ENCODE measurements around the gene OSBP2.
"Not testable (repeated sequence)": the region's sequence is repeated elsewhere in the genome, so short reads cannot be mapped to it uniquely, and the experiment has no call there.

The OSBP2 gene

DNA sequence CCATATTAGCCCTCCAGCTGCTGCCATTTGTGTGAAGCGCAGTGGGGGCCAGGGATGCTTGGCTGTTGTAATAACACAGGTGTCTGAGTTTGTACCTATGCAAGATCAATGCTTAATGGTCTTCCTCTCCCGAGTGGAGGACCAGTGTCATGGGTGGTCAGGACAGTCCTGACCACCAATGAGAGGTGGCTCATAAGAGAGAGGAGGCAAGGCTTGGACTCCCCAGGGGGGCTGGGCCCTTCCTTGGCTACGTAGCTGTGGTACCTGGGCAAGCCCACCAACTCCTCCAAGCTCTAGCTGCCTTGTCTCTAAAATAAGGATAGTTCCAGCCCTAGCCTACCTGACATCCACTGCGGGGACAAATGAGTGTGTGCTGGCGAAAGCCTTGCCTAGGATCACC is 79.2 kb downstream of the OSBP2 start:
- DNase-seq, result no peak

DNA sequence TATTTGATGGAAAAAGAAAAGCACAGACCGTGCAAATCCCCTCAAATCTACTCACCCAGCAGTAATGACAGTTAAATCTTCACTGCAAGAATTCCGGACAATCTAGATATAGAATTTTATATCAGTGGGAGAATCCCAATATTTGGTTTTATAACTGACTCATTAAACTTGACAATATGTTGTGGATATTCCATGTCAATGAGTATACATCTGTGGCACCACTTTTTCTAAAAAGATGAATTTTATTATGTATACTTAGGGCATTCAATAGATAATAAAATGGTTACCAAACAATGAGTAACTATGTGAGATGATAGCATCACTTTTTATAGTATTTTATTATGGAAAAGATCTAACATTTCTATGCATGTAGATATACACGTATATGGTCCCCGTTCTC is 79.9 kb downstream of the OSBP2 start:
- DNase-seq, result no peak

DNA sequence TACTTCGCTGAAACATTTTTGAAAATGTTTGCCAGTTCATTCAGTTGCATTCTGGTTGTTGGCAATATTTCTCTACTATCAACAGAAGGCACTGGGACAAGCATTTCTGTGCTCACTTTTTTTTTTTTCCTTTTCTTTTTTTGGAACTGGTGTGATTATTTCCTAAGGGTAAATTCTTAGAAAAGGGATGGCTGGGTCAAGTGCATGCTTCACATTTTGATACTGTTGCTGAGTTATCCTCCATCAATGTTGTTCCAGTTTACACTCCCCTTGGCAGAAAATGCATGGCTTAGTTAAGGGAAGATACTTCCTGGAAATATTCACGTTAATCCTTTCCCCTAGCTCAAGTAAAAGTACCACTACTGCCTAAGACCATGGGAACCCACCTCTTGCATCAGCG is 81.8 kb downstream of the OSBP2 start:
- no peak for DNase-seq

DNA sequence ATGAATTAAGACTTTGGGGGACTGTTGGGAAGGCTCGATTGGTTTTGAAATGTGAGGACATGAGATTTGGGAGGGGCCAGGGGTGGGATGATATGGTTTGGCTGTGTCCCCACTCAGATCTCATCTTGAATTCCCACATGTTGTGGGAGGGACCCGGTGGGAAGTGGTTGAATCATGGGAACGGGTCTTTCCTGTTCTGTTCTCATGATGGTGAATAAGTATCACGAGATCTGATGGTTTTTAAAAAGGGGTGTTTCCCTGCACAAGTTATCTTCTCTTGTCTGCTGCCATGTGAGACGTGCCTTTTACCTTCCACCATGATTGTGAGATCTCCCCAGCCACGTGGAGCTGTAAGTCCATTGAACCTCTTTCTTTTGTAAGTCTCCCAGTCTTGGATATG is 82.5 kb downstream of the OSBP2 start:
- DNase-seq, result not testable (repeated sequence)

DNA sequence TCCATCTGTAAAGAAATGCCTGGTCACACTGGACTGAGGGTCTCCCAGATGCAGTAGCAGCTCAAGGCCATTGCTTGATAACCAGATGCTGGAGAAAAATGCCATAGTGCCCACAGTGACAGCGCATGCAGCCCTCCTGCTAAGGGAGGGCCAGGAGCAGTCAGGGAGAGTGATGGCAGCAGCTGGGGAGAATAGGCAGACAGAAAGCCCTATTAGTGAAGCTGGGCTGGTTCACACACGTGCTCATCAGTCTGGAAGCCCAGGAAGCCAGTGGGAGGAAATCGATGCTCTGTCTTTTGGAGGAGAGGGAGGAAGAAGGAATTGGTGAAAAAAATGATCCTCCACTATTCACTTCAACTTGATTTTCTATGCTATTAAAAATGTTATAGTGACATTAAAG is 82.9 kb downstream of the OSBP2 start:
- no peak for DNase-seq

DNA sequence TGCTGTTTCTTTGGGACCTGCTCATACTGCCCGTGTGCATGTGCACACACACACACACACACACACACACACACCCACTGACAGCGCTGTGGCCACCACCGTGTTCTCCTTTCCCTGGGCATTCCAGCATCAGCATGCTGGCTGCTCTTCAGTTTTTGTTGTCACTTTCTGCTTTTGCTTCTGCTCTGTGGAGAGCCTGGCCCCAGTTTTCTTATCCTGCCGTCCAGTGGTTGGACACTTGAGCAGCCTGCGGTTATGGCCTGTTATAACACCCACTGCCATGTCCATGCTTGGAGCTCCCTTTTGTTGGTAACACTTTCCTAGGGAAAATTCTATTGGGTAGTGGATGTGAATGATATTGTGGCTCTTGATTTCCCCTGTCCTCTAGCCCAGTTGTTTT is 83.6 kb downstream of the OSBP2 start:
- DNase-seq, result no peak

DNA sequence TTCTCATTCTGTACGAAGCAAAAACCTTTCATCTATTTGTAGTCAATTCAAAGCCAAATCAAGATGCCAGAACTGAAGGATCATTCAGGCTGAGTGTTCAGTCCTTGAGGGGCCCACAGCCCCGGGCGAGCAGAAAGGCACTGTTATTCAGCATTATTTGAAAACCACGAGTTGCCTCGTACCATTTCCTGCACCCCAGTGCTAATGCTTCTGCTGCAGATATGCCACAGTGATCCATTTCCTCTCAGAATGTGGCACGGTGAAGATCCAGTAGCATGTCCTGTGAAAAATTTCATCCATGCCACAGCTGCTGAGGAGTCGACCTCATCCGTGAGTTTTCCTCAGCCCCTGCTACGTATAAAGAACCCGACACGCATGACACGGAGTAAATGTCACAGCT is 85.4 kb downstream of the OSBP2 start:
- no peak for DNase-seq

DNA sequence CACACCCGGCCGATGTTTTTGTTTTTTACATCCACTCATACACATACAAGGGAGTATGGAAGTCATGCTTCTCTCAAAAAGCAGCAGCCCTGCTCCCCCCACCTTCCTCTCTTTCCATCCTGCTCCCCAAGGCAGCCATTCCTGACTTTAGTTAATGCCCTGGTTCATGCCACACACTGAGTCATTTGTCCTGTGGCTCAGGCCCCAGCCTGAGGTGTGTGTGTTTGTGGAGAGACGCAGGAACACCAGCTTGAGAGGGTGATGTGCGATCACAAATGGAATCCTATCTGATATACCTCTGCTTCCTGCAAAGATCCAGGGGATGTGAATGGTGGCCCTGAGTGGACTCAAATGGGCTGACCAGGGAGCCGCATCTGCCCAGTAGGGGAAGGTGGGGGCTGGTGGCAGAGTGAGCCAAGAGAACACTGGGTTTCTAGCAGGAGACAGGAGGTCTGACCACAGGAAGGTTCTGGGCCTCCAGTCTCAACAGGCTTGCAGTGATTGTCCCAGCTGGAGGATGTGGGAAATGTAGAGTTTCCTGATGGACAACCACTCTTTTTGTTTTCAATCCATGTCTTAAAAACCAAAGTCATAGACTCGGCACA is 86.7 kb downstream of the OSBP2 start:
- no peak for DNase-seq

DNA sequence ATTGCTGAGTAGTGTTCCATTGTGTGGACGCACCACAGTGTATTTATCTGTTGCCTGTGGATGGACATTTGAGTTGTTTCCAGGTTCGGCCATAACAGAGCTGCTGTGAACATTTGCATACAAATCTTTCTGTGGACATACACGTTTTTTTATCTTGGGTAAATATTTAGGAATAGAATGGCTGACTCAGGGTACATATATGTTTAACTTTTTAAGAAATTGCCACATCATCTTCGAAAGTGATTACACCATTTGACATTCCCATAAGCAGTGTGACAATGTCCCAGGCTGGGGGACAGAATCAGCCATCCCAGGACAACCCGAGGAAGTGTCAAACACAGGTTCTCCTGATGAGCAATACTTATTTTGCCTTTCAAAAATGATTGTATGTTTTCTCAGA is 87.9 kb downstream of the OSBP2 start:
- DNase-seq, result no peak

DNA sequence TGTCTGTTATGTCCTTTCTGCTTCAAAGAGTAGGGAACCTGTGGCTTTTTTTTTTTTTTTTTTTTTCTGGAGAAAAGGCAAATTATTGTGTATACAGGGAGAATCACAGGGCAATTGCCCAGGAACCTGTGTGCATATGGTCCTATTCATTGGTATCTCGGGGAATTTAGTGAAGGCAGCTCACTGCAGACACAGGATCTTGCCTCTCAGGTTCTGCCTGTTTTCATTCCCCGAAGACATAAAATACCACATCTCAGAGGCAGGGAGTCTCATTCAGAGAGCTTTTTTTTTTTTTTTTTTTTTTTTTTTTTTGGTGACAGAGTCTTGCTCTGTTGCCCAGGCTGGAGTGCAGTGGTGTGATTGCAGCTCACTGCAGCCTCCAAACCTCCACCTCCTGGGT is 88.3 kb downstream of the OSBP2 start:
- DNase-seq, result no peak

DNA sequence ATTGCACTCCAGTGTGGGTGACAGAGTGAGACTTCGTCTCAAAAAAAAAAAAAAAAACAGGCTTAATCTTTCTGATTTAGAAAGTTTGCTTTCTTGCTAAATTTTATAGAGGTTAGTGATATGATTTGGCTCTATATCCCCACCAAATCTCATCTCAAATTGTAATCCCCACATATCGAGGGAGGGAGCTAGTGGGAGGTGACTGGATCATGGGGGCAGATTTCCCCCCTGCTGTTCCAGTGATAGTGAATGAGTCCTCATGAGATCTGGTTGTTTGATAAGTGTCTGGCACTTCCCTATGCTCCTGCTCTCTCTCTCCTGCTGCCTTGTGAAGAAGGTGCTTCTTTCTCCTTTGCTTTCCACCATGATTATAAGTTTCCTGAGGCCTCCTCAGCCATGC is 90.9 kb downstream of the OSBP2 start:
- no peak for DNase-seq

DNA sequence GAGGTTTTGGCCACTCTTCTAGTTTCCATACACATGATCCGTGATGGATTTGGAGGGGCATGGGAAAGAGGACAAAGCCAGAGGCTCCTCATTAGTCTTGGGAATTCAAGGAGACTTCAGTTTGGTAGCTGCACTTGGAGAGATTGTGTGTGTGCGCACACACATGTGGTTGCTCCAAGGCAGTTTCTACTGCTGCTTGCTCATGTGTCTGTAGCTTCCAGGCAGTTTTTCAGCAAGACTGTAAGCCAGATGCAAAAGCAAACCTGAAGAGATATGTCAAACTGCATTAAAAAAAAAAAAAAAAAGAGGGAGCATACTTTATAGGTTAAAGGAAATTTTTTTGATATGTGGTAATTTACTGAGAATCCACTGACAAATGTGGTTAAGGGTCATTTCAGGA is 95.7 kb downstream of the OSBP2 start:
- DNase-seq, result no peak

DNA sequence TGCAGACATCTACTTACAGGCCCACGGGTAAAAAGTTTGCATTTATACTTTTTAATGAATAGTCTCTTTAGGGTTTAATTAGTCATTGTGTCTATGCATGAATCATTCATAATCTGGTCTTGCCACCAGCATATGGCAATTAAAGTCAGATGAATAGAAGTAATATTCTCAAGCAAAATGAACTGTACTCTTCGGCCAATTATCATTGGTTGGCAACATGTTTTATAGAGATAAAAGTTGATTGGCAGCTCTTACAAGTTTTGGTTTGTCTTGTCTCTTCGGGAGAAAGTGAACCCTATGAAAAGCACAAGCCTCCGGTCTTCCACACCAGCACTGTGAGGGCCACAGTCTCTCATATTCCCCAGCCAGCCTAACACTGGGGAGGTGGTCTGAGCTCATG is 97.8 kb downstream of the OSBP2 start:
- no peak for DNase-seq

DNA sequence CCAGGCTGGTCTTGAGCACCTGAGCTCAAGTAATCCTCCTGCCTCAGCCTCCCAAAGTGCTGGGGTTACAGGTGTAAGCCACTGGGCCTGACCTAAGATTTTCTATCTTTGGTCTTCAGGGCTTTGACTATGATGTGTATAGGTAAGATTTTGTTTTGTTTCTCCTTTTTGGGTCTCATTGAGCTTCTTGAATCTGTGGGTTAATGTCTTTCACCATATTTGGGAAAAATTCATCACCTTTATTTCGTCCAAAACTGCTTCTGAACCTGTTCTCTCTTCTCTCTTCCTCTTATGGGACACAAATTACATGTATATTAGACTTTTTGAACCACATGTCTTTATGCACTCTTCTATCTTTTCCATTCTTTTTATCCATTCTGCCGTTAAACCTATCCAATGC is 100.4 kb downstream of the OSBP2 start:
- no peak for DNase-seq

DNA sequence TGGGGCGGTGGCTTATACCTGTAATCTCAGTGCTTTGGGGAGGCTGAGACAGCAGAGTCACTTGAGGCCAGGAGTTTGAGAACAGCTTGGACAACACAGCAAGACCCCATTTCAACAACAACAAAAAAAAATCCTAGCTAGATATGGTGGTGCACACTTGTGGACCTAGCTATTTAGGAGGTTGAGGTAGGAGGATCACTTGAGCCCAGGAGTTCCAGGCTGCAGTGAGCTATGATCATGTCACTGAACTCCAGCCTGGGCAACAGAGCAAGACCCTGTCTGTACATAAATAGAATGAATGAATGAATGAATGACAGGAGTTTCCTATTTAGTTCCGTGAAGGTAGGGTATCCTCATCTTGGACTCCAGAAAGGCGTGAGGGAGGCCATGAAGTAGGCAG is 107.0 kb downstream of the OSBP2 start:
- no peak for DNase-seq

DNA sequence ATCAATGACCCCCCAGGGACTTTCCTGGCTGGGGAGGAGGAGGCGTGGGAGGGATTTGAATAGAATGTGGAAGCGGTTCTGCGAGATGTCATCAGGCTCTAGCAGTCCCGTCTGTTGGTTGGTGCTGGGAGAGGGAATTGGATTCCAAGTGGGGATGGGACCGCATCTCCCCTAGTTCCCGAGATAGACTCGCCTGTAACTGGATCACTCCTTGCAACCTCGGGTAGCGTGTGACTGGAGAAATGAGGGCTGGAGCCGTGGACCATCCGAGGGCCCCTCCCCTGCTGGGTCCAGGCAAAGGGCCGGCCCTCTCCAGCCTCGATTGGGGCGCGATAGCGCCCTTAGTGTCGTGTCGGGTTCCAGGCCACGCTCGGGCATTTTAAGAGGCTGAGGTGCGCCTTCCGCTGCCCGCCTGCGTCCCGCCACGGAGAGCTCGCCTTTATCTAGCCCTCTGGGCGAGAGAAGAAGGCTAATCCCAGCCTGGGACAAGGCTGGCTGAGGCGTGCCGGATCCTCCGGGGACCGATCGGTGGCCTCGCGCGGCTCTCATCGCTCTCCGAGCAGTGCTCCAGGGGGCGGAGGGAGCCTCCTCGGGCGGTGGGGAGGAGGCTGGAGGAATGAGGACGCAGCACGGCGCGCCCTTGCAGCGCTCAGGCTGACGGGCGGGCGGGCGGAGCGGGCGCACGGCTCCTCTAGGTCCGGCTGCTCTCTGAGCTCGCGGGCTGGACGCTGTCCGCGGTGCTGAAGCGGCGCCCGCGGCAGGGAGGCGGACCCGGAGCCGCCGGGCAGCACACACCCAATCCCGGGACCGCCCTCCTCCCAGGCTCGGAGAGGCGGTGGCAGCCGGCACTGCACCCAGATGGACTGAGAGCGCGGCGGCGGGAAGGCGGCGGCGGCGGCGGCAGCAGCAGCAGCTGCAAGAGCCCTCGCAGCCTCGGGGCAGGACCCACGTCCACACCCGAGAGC is 107.8 kb downstream of the OSBP2 start:
- no peak for DNase-seq

DNA sequence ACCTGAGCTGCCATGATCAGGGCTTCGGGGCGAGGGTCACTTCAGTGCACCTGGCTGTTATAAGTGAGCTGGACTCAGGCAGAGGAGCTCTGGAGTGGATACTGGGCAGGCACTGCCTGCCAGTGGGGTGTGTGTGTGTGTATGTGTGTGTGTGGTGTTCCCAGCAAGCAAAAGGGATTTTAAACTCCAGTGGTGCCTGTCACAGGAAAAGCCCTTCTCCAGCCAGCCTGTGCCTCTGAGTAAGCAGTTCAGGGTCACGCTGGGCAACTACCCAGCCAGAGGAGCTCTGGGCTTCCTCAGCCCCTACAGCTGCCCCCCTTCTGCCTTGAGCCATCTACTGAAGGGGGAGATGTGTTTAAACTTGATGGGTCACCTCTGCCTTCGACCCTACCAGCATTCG is 109.0 kb downstream of the OSBP2 start:
- no peak for DNase-seq

DNA sequence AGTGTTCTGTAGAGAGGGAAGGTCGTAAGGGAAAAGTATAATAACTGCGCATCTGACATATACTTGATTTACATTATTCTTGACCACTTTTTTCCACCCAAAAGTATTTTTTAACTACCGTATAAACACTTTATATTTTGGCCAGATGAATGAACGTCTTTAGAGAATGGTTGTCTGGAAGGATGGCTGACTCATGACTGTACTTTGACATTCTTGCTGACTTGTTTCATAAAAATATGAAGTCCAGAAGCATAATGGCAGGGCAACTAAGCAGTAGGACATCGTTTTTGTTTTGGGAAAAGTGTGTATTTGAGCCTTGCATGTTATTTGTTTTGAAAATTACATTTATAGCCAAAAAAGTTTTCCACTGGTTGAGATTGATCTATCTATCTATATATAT is 110.0 kb downstream of the OSBP2 start:
- no peak for DNase-seq

DNA sequence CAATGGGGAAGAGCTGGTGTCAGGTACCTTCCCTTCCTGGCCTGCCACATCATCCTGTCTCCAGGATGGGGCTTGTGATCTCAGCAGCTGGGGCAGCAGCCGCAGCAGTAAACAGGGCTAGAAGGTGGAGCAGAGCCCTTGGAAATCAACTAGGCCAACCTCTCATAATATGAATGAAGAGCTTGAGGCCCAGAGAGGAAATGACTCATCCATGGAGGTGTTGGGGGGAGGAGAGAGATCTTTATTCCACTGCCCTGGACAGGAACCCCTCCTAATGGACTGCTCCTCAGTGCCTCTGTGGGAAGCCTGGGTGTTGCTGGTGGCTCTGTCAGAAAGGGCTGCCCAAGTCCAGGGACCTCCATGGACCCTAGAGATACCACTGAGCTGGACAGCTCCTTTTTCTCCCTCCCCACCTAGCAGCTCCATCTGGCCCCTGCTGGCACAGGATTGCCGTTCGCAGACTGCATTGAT is 111.8 kb downstream of the OSBP2 start:
- DNase-seq, result no peak

DNA sequence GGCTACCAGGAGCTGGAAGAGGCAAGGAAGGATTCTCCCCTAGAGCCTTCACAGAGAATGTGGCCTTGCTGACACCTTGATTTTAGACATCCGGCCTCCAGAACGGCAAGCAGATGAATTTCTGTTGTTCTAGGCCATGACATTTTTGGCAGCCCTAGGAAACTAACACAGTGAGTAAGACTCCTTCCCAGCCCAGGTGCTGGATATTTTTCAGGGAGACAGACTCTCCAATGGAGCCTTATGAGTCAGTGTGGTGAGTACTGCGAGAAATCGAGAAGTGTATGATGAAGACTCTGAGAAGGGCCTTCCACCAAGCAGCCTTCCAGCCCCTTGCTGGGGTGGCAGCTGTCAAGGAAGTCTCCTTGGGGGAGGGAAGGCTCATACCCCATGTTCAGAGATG is 114.4 kb downstream of the OSBP2 start:
- DNase-seq, result no peak

DNA sequence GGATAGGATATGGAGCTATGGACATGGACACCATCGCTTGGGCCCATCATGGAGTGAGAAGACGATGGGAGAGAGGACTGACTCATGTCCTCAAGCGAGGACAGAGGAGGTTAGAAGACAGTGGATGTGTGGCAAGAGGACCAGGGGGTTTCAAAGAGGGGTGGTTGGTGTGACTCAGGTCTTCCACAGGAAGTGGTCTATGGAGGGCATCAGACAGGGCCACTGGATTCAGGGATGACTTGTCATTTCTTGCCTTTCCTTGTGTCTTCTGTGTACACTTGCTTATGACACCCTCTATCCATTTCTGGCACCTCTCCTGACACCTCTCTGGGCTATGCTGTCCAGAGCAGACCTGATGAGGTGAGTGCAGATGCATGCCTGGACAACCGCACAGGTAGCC is 115.4 kb downstream of the OSBP2 start:
- DNase-seq, result no peak

DNA sequence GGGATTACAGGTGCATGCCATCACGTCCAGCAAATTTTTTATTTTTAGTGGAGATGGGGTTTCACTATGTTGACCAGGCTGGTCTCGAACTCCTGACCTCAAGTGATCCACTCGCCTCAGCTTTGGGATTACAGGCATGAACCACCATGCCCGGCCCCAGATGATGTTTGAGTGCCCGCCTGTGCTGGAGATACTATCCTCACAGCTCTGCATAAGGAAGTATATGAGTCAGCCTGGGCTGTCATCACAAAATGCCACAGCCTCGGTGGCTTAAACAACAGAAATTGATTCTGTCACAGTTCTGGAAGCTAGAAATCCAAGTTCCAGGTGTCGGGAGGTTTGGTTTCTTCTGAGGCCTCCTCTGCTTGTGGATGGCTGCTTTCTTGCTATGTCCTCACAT is 119.3 kb downstream of the OSBP2 start:
- no peak for DNase-seq

DNA sequence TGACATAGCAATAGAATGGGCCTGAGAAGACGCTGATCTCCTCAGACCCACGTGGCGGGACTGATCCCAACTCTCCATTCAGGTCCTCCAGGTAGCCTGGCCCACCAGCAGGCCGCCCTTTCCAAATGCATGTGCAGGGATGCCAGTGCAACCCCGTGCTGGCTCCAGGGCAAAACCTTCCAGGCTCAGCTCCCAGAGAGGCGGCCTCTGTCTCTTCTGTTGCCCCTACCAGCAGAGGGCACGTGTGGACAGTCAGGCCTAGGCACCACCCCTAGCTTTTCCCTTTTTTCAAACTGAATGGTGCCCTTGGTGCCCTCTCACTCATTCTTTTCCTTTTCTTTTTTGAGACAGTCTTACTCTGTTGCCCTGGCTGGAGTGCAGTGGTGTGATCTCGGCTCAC is 121.7 kb downstream of the OSBP2 start:
- no peak for DNase-seq

DNA sequence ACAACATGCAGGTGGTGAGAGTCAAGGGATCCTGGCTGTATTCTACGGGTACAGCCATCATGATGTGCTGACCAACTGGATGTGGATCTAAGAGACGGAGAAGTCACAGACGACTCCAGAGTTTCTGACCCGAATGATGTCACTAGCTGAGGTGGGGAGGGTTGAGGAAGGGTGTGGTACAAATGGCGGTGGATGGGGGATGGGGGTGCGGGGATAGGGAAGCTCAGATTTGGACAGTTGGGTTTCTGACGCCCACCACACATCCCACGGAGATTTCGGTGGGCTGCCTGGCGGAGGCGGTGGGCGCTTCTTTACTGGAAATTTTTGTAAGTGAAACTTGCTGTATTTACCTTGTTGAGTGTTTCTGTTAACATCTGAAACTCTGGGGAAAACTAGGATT is 126.7 kb downstream of the OSBP2 start:
- DNase-seq, result no peak

DNA sequence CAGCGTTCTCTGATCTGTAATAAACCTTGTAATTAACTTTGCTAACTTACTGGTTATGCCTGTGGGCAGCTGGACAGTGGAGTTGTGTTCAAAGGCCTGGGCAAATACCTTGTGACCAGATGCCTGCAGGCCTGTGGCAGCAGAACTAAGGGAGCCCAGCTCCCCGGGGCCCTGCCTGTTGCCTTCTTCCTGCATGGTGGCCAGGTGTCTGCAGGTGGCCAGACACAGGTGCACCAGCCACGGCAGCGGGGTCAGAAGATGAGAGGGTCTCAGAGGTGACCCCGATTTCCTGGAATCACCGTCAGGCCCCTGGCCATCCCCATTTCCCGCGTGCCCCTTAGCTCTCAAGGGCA is 127.2 kb downstream of the OSBP2 start:
- DNase-seq, result no peak
